Stimulated activated CD8-positive, alpha-beta memory T cell treated with anti-CD3 and anti-CD28 coated beads, Interleukin-12 subunit alpha, Interleukin-12 subunit beta, amount 100 ng/mL, for 24 hours (primary cell): ENCODE measurements around the gene IL17REL.

ENCODE experiments used
- DNase-seq: peaks from one replicate; pipeline ENCODE4 v3.0.0-alpha.2; 2020; ENCODE audit errors: extremely low read depth

Gene IL17REL

GRCh38 chr22:50046019-50046415, 33.5 kb upstream of the IL17REL start:
- no peak for DNase-seq

GRCh38 chr22:50045211-50046018, 32.9 kb upstream of the IL17REL start:
- no peak for DNase-seq

GRCh38 chr22:50044485-50045118, 32.0 kb upstream of the IL17REL start:
- DNase-seq, result no peak

- no peak for DNase-seq
Observed at GRCh38 chr22:50041361-50042065, 28.9 kb upstream of the IL17REL start.

- DNase-seq, result no peak
Observed at GRCh38 chr22:50040717-50041116, 28.2 kb upstream of the IL17REL start.

GRCh38 chr22:50039669-50040443, 27.3 kb upstream of the IL17REL start:
- DNase-seq, result no peak

- no peak for DNase-seq
Observed at GRCh38 chr22:50035976-50036724, 23.6 kb upstream of the IL17REL start.

- DNase-seq, result no peak
Observed at GRCh38 chr22:50035131-50035881, 22.7 kb upstream of the IL17REL start.

- no peak for DNase-seq
Observed at GRCh38 chr22:50034126-50035081, 21.8 kb upstream of the IL17REL start.

GRCh38 chr22:50032941-50033601, 20.5 kb upstream of the IL17REL start:
- no peak for DNase-seq

GRCh38 chr22:50032109-50032871, 19.7 kb upstream of the IL17REL start:
- DNase-seq, result no peak

GRCh38 chr22:50031189-50032091, 18.9 kb upstream of the IL17REL start:
- DNase-seq, result no peak

GRCh38 chr22:50030297-50031188, 18.0 kb upstream of the IL17REL start:
- peak; percentile 58 for DNase-seq

- DNase-seq, result no peak
Observed at GRCh38 chr22:50027639-50028537, 15.3 kb upstream of the IL17REL start.

GRCh38 chr22:50025993-50026392, 13.4 kb upstream of the IL17REL start:
- DNase-seq, result no peak
